Left cardiac atrium (tissue), 4 donors: ENCODE results near the gene CDC42. TPM values are rescaled to one million over a fixed set of nuclear protein-coding genes. Genes with fewer than 3 reads are reported as not detected.
"Not testable (repeated sequence)": the region's sequence is repeated elsewhere in the genome, so short reads cannot be mapped to it uniquely, and the experiment has no call there.

Source experiments
- ATAC-seq, 2 donors: fragments of 200-7000 bp; cut with Tn5 transposase; one replicate each; pipeline ENCODE4 v1.9.1; 2020; ENCODE audit warnings: mild to moderate bottlenecking in 2 of 2, moderate library complexity in 2 of 2
- DNase-seq: peaks from one replicate; pipeline ENCODE4 v3.0.0-alpha.2; 2020
- intact Hi-C, 2 donors: fragments of 100-400 bp; cut with DNase I; formaldehyde crosslinking; loops; one replicate each; pipeline versions ENCODE4 v1.14.1 to v1.15.1; 2022 to 2023
- total RNA-seq, 2 donors: library from RNA; stranded (reverse); fragmentation: NEBNext Ultra II Directional; extraction: Animal tissue kit (Norgen Biotek cat#: 25700); gene quantifications; one replicate each; pipeline ENCODE4 v1.2.1, GENCODE V29; 2021
- donor health status: DM: no; HTN: yes; CAD: no.
- donor health status: DM: no; HTN: yes; CAD: no; lungs with severe emphysema.
- donor health status: DM: yes; HTN: yes; CAD: no.
- donor health status: Dilated cardiomyopathy.

The CDC42 gene
- total RNA-seq, 2 donors from 2014 or later: 149 to 170 TPM

DNA sequence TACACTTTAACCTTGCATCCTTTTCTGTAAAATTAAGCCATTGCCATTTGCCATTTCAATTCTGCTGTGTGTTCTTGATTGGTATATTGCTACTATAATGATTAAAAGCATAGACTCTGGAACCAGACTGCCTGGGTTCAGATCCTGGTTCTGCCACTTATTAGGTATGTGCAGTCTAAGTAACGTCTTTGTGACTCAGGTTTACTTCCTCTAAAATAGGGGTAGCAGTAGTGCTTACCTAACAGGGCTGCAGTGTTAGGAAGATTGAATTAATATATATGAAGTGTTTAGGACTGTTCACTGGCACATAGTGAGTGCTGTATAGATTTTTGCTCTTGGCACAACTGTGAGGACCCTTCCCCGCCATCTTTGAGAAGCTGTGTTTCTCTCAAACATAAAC is 4.4 kb downstream of the CDC42 start:
- ATAC-seq (no peak), DNase-seq (no peak)
- intact Hi-C loops: no loop called here

DNA sequence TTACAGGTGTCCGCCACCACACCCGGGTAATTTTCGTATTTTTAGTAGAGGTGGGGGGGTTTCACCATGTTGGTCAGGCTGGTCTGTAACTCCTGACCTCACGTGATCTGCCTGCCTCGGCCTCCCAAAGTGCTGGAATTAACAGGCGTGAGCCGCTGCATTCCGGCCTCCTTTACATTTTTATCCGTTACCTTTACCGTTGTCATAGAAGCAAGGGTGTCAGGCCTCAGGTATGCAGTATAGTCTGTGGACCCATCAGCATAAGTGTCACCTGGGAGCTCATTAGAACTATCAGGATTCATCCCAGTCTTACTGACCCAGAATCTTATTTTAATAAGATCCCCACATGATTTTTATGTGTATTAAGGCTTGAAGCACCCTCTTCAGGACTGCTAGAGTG is 5.4 kb downstream of the CDC42 start:
- intact Hi-C loops: no loop called here
- ATAC-seq (no peak), DNase-seq (no peak)

DNA sequence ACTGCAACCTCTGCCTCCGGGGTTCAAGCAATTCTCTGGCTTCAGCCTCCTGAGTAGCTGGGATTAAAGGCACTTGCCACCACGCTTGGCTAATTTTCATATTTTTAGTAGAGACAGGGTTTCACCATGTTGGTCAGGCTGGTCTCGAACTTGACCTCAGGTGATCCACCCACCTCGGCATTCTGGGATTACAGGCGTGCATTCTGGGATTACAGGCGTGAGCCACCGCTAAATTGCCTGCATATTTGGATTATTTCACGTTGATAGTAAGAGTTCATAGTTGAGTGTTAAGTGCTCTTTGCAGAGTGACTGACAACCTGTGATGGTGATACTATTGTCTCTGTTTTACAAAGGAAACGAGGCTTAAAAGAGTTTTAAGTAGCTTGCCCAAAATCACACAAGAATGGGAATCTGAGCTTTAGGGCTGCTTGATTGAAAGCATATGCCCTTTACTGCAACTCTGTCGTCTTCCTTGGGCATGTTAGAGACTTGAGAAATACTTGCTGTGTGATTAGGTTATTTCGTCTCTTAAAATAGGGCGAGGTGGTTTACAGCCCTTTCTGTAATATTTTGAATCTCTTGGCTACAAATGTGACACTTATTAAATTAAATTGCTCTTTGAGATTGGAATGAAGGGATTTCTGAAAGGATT is 12.4 kb downstream of the CDC42 start:
- no peak for ATAC-seq
- intact Hi-C loops: no loop called here
- no peak for DNase-seq

DNA sequence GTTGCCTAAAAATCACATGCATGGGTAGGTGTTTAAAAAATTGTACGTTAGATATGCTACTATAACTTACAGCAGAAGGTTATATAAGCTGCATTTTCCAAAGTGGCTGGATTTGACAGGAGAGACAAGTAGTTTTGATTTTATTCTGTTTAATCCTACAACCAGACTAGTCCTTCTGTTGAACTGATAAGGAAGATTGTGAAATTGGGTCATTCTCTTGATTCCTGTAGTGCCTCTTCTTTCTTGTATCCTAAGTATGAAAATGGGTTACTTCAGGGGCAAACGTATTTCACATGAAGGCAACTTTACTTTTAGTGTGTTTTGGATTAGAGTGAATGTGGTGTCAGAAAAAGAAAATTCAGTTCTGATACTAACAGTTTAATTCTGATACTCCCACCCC is 19.0 kb downstream of the CDC42 start:
- DNase-seq: no peak
- intact Hi-C loops: no loop called here
- ATAC-seq: no peak

DNA sequence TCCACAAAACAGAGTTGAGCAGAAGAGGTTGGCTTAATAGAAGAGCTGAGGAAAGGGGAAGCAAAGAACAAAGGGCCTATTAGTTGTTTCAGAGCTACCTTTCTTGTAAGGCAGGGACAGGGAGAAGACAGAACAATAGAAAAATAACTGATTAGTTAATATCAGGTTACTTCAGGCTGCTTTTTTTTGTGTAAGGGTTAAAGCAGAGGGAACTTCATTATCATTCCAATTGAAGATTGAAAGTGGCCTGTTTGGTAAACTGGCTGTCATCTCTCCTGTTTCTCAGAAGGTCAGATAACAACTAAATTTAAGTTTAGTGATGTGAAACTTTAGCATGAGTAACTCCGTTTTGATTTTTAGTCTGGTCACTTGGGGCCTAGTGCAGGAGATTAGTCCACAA is 22.3 kb downstream of the CDC42 start:
- no peak for DNase-seq
- ATAC-seq: no peak
- intact Hi-C loops: no loop called here

DNA sequence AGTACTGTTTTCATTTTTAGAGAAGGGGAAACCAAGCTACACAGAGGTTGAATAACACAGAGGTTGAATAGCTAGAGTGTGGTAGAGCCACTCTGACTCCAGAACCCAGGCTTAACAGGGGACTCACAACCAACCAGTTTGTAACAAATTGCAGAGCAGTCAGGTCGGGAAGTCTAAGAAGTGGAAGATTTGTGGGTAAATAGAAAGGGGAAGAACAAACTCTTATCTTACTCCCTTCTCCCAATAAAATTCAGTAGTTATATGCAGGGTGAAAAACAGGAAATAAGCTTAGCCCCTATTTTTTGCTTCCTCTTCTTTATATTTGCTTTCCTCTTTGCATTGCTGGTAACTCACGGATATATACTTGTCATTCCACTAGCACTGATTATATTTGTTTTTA is 23.2 kb downstream of the CDC42 start:
- no peak for DNase-seq
- ATAC-seq: peak in 1 of 2 donors; percentile 12
- intact Hi-C loops: no loop called here

DNA sequence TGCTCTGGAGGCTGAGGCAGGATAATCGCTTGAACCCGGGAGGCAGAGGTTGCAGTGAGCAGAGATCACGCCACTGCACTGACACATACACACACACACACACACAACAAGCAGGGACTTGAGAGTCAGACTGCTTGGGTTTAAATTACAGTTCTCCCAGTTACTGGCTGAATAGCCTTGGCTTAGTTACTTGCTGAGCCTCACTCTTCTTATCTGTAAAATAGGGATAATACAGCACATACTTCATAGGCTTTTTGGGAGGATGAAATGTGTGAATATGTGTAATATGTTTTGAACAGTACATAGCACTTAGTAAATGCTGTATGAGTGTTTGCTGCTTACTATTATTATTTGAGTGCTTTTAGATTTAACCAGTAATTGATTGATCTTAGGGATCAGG is 23.8 kb downstream of the CDC42 start:
- DNase-seq (no peak), ATAC-seq (no peak)
- intact Hi-C loops: no loop called here

DNA sequence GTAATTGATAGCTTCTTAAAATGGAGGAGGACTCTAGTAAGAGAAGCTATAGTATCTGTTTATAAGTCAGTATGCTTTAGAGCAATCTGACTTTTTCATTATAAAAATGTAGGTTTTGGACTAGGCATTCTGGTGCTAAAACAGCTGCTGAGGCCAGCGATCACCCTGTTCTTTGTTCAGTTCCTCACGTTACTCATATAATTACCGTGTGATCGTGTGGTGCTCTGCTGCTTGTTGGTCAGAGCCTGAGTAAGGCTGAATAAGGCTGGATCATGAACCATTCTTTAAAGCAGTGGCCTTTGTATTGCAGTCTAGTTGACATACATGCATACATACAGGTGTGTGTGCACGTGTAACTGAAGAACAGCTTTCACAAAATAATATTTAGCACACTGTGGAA is 25.2 kb downstream of the CDC42 start:
- intact Hi-C loops: no loop called here
- ATAC-seq (peak in 1 of 2 donors; percentile 24), DNase-seq (no peak)

DNA sequence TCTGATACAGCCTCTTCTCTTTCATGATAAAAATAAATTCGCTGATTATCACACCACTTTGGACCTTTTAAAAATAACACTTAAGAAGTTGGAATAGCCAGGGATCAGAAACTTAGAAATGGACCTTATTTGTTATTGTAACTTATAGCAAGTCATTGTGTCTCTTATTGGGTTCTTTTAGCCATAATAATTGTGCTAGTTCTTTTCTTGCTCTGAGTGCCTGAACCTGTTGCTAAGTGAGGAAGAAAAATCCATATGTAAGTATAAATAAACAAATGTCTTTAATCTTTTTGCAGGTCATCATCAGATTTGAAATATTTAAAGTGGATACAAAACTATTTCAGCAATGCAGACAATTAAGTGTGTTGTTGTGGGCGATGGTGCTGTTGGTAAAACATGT is 25.6 kb downstream of the CDC42 start:
- intact Hi-C loops: no loop called here
- DNase-seq (no peak), ATAC-seq (no peak)

DNA sequence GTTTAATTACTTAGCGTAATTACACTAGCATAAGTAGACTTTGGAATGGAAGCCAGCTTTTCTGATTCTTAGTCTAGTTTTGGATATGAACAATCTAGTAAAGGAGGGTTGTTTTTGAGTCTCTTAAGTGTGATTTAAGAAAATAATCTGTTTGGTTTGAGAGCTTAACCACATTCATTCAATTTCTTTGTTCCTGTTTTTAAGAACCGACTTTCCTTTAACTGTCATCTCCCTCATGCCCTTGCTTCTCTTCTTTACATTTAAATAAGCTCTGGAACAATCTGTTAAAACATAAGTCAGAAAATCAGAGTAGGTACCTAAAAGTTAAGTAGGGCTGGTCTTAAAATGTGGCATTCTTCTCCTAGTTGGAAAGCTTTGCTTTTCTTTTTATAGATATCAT is 27.7 kb downstream of the CDC42 start:
- intact Hi-C loops: no loop called here

DNA sequence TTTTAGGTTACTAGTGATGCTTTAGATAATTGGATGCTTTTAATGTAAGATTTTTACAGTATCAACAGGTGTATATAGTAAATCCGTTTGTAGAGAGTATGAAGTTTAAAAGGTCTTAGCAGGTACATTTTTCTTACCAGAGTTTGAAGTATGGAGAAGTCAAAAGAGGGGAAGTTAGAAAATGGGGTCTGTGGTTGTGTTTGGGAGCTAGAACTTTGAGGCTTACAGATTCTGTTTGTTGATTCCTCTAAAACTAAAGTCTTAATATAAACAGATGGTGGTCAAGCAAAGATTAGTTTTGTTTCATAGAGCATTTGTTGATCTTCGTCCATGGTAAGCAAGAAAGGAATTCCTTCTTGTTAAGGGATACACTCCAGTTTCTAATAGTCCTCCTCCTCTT is 35.8 kb downstream of the CDC42 start:
- ATAC-seq (no peak), DNase-seq (no peak)
- intact Hi-C loops: no loop called here

More for the DNA sequence above, 27.7 kb downstream of the CDC42 start:
- no peak for ATAC-seq
- DNase-seq: no peak

DNA sequence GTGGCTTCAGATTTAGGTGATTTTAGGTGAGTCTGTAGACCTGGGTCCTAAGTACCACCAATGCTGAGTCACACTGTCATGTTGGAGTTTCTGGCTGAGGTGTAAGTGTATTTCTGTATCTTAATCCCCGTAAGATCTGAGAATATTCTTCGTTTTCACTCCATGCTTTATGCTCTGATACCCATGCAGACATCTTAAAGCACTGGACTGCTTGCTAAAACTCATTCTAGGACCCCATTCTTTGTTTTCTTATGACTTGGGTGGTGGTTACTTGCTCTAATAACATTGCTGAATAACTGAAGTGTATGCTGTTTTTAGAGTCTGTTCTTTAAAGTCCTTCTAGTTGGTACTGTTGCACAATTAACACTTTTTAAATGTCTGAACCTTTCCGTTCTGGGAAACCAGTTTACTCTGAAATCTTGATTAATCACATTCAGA is 36.6 kb downstream of the CDC42 start:
- ATAC-seq: no peak
- intact Hi-C loops: no loop called here
- no peak for DNase-seq

DNA sequence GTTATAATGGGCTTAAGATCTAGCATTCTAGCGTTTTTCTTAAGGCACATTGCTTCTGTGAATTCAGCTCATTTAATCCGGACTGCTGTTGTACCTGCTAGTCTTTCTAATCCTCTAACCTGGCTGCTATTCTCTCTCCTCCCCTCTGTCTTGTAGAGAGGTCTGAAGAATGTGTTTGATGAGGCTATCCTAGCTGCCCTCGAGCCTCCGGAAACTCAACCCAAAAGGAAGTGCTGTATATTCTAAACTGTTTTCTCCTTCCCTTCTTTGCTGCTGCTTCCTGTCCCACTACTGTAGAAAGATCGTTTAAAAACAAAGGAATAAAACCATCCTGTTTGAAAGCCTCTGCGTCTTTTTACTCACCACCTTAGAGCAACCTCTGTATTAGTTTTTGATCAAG is 37.3 kb downstream of the CDC42 start:
- ATAC-seq: no peak
- intact Hi-C loops: no loop called here
- DNase-seq: no peak

DNA sequence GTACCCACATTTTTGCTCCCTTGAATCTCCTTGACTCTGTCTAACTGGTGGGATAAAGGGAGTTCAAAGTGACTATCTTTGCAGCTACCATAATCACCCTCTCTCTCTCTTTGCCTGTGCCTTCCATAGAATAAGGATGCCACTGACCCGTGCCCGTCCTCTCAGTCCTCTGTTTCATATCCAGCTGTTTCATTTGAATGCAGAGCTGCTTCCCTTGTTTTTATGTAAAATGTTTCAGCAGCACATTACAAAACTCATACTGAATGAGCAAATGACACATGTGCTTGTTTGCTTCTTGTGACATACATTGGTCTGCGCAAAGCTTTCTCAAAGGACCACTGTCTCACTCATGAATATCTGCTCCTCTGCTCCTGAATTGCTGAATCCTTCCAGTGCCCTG is 38.4 kb downstream of the CDC42 start:
- ATAC-seq (no peak), DNase-seq (no peak)
- intact Hi-C loops: no loop called here

DNA sequence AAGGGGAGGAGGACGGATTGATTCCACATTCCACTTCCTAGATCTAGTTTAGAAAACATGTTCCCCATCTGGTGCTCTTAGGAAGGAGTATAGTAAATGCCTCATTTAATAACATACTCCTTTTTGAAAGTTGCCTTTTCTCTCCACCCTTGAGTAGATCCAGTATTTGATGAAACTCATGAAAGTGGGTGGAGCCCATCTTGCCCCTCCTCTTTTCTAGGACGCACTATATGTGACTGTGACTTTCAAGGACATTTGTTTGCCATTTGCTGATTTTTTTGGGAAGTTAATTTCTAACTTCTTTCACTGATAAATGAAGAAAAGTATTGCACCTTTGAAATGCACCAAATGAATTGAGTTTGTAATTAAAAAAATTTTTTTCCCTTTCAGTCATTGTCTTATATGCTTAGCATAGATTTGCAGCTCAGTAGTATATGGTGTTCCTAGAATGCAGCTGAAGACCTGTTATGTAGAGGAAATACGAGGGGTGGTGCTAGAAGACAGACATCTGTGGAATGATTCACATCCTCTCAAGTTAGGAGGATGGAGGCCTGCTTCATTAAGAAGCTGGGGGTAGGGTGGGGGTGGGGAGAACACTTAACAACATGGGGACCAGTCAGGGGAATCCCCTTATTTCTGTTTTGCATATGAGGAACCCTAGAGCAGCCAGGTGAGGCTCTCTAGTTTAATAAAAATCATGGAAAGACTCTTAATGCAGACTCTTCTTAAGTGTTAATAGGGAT is 39.7 kb downstream of the CDC42 start:
- intact Hi-C loops, DNase-seq: not testable (repeated sequence)
- peak in 1 of 2 donors; percentile 18 for ATAC-seq

DNA sequence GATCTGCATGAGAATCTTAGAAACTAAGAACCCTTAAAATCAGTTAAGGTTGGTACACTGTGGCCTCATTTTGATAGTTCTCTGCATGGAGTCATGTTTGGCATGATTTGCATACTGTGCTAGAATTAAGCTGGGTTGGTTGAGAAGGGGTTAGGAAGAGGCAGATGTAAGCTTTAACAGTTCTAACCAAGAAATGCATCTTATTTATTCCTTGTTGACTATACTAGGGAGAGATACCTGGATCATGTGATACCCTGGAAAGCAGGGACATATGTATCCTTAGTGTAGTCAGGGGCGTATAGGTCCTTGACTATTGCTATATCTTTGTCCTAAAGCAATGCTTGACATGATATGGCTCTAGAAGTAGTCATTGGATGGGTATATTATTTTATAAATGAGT is 41.0 kb downstream of the CDC42 start:
- DNase-seq (no peak), ATAC-seq (no peak)
- intact Hi-C loops: no loop called here

DNA sequence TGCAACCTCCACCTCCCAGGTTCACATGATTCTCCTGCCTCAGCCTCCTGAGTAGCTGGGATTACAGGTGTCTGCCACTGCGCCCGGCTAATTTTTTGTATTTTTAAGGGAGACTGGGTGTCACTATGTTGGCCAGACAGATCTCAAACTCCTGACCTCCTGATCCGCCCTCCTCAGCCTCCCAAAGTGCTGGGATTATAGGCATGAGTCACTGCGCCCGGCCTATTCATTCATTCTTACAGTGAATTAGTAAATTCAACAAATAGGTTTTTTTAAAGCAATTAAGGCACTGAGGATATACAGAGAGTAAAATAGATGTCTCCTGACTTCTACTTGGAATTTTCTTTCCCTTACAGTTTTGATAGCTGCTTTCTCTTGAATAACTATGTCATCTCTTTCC is 43.5 kb downstream of the CDC42 start:
- no peak for ATAC-seq
- intact Hi-C loops: no loop called here
- DNase-seq: no peak

DNA sequence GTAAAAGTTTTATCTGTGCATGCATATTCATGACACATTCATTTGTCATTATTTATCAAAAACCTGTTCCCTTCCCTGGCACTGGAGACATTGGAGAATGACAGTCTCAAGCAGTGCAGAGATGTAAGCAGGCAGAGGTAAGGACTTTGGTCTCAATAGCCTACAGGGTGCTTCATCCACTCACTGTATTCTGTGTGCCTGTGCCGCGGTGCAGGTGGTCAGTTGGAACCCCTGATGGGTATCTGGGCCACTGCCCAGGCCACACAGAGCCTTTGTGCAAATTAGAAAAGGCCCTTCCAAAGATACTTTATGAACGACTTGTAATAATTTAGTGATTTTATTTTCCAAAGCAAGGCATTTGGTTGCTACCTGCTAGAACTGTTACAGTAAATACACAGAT is 44.0 kb downstream of the CDC42 start:
- no peak for ATAC-seq
- intact Hi-C loops: no loop called here
- DNase-seq: no peak

DNA sequence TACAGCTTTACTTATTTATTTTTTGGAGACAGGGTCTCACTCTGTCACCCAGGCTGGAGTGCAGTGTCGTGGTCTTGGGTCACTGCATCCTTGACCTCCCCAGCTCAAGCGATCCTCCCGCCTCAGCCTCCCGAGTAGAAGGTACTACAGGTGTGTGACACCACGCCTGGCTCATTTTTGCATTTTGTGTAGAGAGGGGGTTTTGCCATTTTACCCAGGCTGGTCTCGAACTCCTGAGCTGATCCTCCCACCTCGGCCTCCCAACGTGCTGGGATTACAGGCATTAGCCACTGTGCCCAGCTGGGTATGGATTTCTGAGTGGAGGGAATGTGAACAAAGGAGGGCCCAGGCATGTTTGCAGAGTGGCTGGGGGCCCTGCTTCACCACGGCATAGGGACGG is 46.2 kb downstream of the CDC42 start:
- intact Hi-C loops: no loop called here
- ATAC-seq (no peak), DNase-seq (no peak)

DNA sequence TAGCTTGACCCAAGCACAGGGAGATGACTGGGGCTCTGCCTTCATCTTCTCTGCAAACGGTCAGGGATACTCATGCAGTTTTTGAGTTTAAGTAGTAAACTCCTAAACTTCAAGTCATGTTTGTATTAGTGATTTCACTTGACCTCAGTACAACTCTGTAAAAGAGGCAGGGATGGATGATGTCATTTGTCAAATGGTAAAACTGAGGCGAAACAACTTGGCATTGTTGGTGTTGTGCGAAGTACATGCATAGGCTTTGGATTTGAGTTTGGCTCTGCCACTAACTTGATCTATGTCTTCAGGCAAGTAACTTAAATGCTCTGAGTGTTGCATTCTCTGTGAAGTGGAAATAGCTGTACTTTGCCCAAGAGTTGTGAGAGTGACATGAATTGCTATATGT is 47.7 kb downstream of the CDC42 start:
- ATAC-seq: no peak
- intact Hi-C loops: loop anchor here (10.0 kb wide), 2 partner anchors 175 to 315 kb away; no protein-coding TSS in a partner anchor

DNA sequence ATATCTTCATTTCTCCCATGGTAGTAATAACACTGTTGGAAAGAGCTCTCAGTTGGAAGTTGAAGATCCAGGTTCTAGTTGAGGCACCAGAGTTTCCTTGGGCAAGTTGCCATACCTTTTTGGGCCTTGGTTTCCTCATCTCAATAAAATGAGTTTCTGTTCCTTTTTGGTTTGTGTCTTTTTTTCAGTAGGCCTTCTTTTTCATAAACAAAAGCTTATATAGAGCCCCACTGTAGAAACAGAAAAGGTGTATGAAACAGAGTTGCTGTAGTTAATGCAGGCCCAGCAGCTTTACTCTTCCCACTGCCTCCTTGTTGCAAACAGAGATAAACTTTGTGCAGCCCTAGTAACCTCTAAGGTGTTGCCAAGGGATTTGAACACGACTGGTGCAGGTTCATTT is 48.7 kb downstream of the CDC42 start:
- intact Hi-C loops: loop anchor here (10.0 kb wide), 2 partner anchors 174 to 314 kb away; no protein-coding TSS in a partner anchor
- ATAC-seq (no peak), DNase-seq (no peak)

More for the DNA sequence above, 47.7 kb downstream of the CDC42 start:
- no peak for DNase-seq
